Cerebellar nuclear complex (tissue), 1 donor: Measurements from ENCODE around the gene TBC1D22A.

Experiments used
- DNase-seq, 2 experiments: peaks; one replicate each; lab custom pipeline; 2025; lab: John Stamatoyannopoulos, UW

TBC1D22A gene

GRCh38 chr22:47013861-47014635, 251.6 kb downstream of the TBC1D22A start:
- DNase-seq, result no peak

GRCh38 chr22:47014636-47015345, 252.3 kb downstream of the TBC1D22A start:
- no peak for DNase-seq

GRCh38 chr22:47015589-47016178, 253.2 kb downstream of the TBC1D22A start:
- DNase-seq, result no peak

GRCh38 chr22:47016631-47017030, 254.2 kb downstream of the TBC1D22A start:
- DNase-seq, result no peak

- no peak for DNase-seq
These were observed 254.8 kb downstream of the TBC1D22A start for GRCh38 chr22:47017245-47017644.

- DNase-seq, result no peak
These were observed 255.8 kb downstream of the TBC1D22A start for GRCh38 chr22:47018010-47018910.

GRCh38 chr22:47019012-47019790, 256.8 kb downstream of the TBC1D22A start:
- DNase-seq, result no peak

GRCh38 chr22:47020166-47020565, 257.7 kb downstream of the TBC1D22A start:
- no peak for DNase-seq

GRCh38 chr22:47021371-47022074, 259.1 kb downstream of the TBC1D22A start:
- no peak for DNase-seq

- DNase-seq, result no peak
These were observed 259.6 kb downstream of the TBC1D22A start for GRCh38 chr22:47022075-47022473.

- no peak for DNase-seq
These were observed 260.0 kb downstream of the TBC1D22A start for GRCh38 chr22:47022475-47022874.

- DNase-seq, result no peak
These were observed 261.4 kb downstream of the TBC1D22A start for GRCh38 chr22:47023871-47024270.

- no peak for DNase-seq
These were observed 265.3 kb downstream of the TBC1D22A start for GRCh38 chr22:47027766-47028165.

- no peak for DNase-seq
These were observed 267.0 kb downstream of the TBC1D22A start for GRCh38 chr22:47029244-47030074.

GRCh38 chr22:47030143-47030661, 267.8 kb downstream of the TBC1D22A start:
- DNase-seq, result no peak

- no peak for DNase-seq
These were observed 268.6 kb downstream of the TBC1D22A start for GRCh38 chr22:47030881-47031627.

GRCh38 chr22:47031628-47031915, 269.1 kb downstream of the TBC1D22A start:
- no peak for DNase-seq

- no peak for DNase-seq
These were observed 269.9 kb downstream of the TBC1D22A start for GRCh38 chr22:47032091-47032943.
